Type B pancreatic cell (in vitro differentiated cells): Measurements from ENCODE around the gene DCST2. TPM values are rescaled to one million over a fixed set of nuclear protein-coding genes. Genes with fewer than 3 reads are reported as not detected.

ENCODE experiments used
- DNase-seq: peaks from one replicate; pipeline ENCODE4 v3.0.0; 2021; ENCODE audit warnings: mixed read lengths; ENCODE audit not compliant: unreplicated experiment; ENCODE audit errors: extremely low spot score
- H3K27ac Mint-ChIP-seq: 2 replicates; pipeline ENCODE4 v1.8.0; 2021; ENCODE audit warnings: mild to moderate bottlenecking, mixed read lengths
- H3K27me3 Mint-ChIP-seq: 2 replicates; pipeline ENCODE4 v1.8.0; 2021; ENCODE audit warnings: mixed read lengths
- H3K36me3 Mint-ChIP-seq: 2 replicates; pipeline ENCODE4 v1.8.0; 2021; ENCODE audit warnings: mixed read lengths
- H3K4me1 Mint-ChIP-seq: one replicate; pipeline ENCODE4 v1.8.0; 2021; ENCODE audit warnings: mixed read lengths; ENCODE audit not compliant: unreplicated experiment
- H3K4me3 Mint-ChIP-seq: 2 replicates; pipeline ENCODE4 v1.8.0; 2021; ENCODE audit warnings: mild to moderate bottlenecking, mixed read lengths
- H3K9me3 Mint-ChIP-seq: 2 replicates; pipeline ENCODE4 v1.8.0; 2021; ENCODE audit warnings: mixed read lengths
- total RNA-seq: library from RNA; stranded (reverse); gene quantifications from 2 replicates; pipeline ENCODE4 v1.2.1, GENCODE V29; 2021; ENCODE audit warnings: low replicate concordance
- TF ChIP-seq, protein P1 (sequence below): fragments of 200-600 bp; sonication (generic); conservative IDR thresholded peaks from 2 replicates; pipeline ENCODE4 v1.5.0; 2021; ENCODE audit warnings: antibody characterized with exemption, mild to moderate bottlenecking

The DCST2 gene
- total RNA-seq, 1 donor from 2014 or later: 2.4 TPM

- Mint-ChIP-seq H3K4me1 (peaks cover 19% of the 10 kb centered on the region), H3K36me3 (no peaks in the 10 kb centered on the region), H3K27ac (no peak overlapping the region), H3K4me3 (no peak overlapping the region), H3K9me3 (no peaks in the 10 kb centered on the region), H3K27me3 (peaks cover 4% of the 10 kb centered on the region)
- TF ChIP-seq, protein P1, sequence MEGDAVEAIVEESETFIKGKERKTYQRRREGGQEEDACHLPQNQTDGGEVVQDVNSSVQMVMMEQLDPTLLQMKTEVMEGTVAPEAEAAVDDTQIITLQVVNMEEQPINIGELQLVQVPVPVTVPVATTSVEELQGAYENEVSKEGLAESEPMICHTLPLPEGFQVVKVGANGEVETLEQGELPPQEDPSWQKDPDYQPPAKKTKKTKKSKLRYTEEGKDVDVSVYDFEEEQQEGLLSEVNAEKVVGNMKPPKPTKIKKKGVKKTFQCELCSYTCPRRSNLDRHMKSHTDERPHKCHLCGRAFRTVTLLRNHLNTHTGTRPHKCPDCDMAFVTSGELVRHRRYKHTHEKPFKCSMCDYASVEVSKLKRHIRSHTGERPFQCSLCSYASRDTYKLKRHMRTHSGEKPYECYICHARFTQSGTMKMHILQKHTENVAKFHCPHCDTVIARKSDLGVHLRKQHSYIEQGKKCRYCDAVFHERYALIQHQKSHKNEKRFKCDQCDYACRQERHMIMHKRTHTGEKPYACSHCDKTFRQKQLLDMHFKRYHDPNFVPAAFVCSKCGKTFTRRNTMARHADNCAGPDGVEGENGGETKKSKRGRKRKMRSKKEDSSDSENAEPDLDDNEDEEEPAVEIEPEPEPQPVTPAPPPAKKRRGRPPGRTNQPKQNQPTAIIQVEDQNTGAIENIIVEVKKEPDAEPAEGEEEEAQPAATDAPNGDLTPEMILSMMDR: no peak
- DNase-seq: no peak
Observed at GRCh38 chr1:155024315-155024714, 9.3 kb downstream of the DCST2 start.

GRCh38 chr1:155023627-155024026 lies 10.0 kb downstream of the DCST2 start:
- TF ChIP-seq, protein P1: no peak
- H3K27ac Mint-ChIP-seq: peak overlapping the region; percentile 12
- H3K9me3 Mint-ChIP-seq: no peaks in the 10 kb centered on the region
- no peaks in the 10 kb centered on the region for H3K36me3 Mint-ChIP-seq
- peaks cover 25% of the 10 kb centered on the region for H3K4me1 Mint-ChIP-seq
- no peak for DNase-seq
- no peak overlapping the region for H3K4me3 Mint-ChIP-seq
- no peaks in the 10 kb centered on the region for H3K27me3 Mint-ChIP-seq

- DNase-seq: no peak
- TF ChIP-seq, protein P1: no peak
- H3K27ac Mint-ChIP-seq: no peak overlapping the region
- no peaks in the 10 kb centered on the region for H3K9me3 Mint-ChIP-seq
- H3K36me3 Mint-ChIP-seq: no peaks in the 10 kb centered on the region
- no peak overlapping the region for H3K4me3 Mint-ChIP-seq
- no peaks in the 10 kb centered on the region for H3K27me3 Mint-ChIP-seq
- peaks cover 25% of the 10 kb centered on the region for H3K4me1 Mint-ChIP-seq
Observed at GRCh38 chr1:155022927-155023236, 10.7 kb downstream of the DCST2 start.

DNA sequence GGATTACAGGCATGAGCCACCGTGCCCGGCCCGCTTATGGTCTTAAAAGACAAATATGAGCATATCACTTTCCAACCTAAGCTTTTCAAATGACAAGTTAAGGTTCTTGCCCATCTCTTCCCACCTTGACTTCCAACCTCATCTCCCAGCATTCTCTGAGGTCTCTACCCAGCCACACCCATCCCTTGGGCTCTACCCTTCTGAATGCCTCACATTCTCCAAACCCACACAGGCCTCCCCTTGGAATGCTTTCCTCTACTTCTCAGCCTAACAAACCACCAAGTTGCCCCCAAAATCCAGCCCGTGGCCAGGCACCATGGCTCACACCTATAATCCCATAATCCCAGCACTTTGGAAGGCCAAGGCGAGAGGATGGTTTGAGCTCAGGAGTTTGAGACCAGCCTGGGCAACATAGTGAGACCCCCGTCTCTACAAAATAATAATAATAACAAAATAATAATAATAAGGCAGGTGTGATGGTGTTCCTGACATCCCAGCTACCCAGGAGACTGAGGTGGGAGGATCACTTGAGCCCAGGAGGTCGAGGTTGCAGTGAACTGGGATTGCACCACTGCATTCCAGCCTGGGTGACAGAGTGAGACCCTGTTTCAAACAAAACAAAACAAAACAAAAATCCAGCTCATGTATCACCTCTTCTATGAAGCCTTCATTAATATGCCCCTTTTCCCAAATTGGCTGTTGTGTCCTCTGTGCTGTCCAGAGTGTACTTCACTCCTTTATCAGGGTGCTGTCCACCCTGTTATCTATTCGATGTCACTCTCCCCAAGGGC lies 11.2 kb downstream of the DCST2 start:
- peaks cover 25% of the 10 kb centered on the region for H3K4me1 Mint-ChIP-seq
- TF ChIP-seq, protein P1: no peak
- H3K27me3 Mint-ChIP-seq: no peaks in the 10 kb centered on the region
- no peak for DNase-seq
- no peaks in the 10 kb centered on the region for H3K9me3 Mint-ChIP-seq
- peak overlapping the region; percentile 30 for H3K27ac Mint-ChIP-seq
- no peaks in the 10 kb centered on the region for H3K36me3 Mint-ChIP-seq
- peak overlapping the region; percentile 4 for H3K4me3 Mint-ChIP-seq

DNA sequence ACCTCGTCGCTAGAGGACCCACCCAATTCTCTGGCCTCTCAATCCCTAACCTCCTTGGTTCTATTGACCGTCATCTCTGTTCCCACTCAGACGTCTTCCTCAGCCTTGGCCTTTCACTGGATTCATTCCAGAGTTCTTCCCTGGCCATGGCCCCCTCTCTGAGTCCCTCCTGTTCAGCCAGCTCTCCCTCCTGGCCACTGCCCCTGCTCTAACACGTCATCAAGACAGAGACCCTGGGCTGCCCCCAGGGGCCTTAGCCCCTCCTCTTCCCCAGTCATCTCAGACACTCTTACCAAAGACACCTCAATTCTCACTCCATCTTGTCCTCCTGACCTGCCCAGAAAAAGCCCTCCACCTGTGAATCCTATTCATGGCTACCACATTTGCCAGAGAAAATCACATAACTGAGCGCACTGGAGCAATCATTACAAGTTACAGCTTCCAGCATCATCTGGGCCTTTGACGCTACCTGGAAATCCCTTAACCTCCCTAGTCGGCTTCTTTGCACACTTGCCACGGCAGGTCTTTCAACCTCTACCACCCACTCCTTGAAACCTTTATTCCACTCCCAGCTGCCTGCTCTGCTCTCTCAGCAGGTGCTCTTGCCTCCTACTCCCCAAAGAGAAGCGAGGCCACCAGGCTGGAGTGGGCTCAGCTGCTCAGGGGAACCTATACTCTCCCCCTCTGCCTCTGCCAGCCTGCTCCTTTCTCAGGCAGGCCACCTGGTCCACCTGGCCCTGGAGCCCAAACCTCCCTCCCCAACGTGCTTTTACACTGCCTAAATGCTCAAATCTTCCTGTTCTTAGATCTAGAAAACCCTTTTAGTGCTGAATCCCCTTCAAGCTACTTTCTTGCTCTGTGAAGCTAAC lies 14.0 kb downstream of the DCST2 start:
- H3K27me3 Mint-ChIP-seq: no peaks in the 10 kb centered on the region

More for the DNA sequence above, 14.0 kb downstream of the DCST2 start:
- DNase-seq: no peak
- no peaks in the 10 kb centered on the region for H3K36me3 Mint-ChIP-seq
- H3K4me3 Mint-ChIP-seq: peak overlapping the region; percentile 58
- no peaks in the 10 kb centered on the region for H3K9me3 Mint-ChIP-seq
- peak overlapping the region; percentile 49 for H3K27ac Mint-ChIP-seq
- H3K4me1 Mint-ChIP-seq: peaks cover 25% of the 10 kb centered on the region
- TF ChIP-seq, protein P1: no peak
